ENCODE data around the gene NCAPG2.

Gene NCAPG2

GRCh38 chr7:158603773-158604755 is 100.5 kb downstream of the NCAPG2 start:
- DNase-seq (ENCODE audit: extremely low read depth, low read depth), result no peak
- no peak for TF ChIP-seq CTCF (IDR thresholded peaks at IDR 0.05; ENCODE audit: low read depth, low read length)

- no peak for DNase-seq (ENCODE audit: extremely low read depth, low read depth)
- TF ChIP-seq CTCF (IDR thresholded peaks at IDR 0.05; ENCODE audit: low read depth, low read length), result no peak
Measured at GRCh38 chr7:158602905-158603772, 101.5 kb downstream of the NCAPG2 start.

GRCh38 chr7:158602041-158602440 is 102.6 kb downstream of the NCAPG2 start:
- TF ChIP-seq CTCF (IDR thresholded peaks at IDR 0.05; ENCODE audit: low read depth, low read length), result no peak
- DNase-seq (ENCODE audit: extremely low read depth, low read depth), result no peak

GRCh38 chr7:158601090-158601489 is 103.5 kb downstream of the NCAPG2 start:
- DNase-seq (ENCODE audit: extremely low read depth, low read depth), result no peak
- TF ChIP-seq CTCF (IDR thresholded peaks at IDR 0.05; ENCODE audit: low read depth, low read length), result no peak

GRCh38 chr7:158596745-158597144 is 107.9 kb downstream of the NCAPG2 start:
- no peak for TF ChIP-seq CTCF (IDR thresholded peaks at IDR 0.05; ENCODE audit: low read depth, low read length)
- DNase-seq (ENCODE audit: extremely low read depth, low read depth), result no peak

GRCh38 chr7:158596309-158596708 is 108.3 kb downstream of the NCAPG2 start:
- DNase-seq (ENCODE audit: extremely low read depth, low read depth), result no peak
- no peak for TF ChIP-seq CTCF (IDR thresholded peaks at IDR 0.05; ENCODE audit: low read depth, low read length)

GRCh38 chr7:158595068-158595467 is 109.5 kb downstream of the NCAPG2 start:
- DNase-seq (ENCODE audit: extremely low read depth, low read depth), result no peak
- no peak for TF ChIP-seq CTCF (IDR thresholded peaks at IDR 0.05; ENCODE audit: low read depth, low read length)
